ENCODE measurements around the gene LRCH1.

LRCH1 gene

GRCh38 chr13:46712524-46712923 is 159.6 kb downstream of the LRCH1 start:
- DNase-seq (ENCODE audit: low spot score) = no peak

GRCh38 chr13:46715363-46715762 is 162.4 kb downstream of the LRCH1 start:
- DNase-seq (ENCODE audit: low spot score) = no peak

GRCh38 chr13:46716821-46717220 is 163.9 kb downstream of the LRCH1 start:
- DNase-seq (ENCODE audit: low spot score) = no peak

- no peak for DNase-seq (ENCODE audit: low spot score)
These were observed 164.3 kb downstream of the LRCH1 start for GRCh38 chr13:46717275-46717674.

GRCh38 chr13:46717856-46718255 is 164.9 kb downstream of the LRCH1 start:
- no peak for DNase-seq (ENCODE audit: low spot score)

GRCh38 chr13:46720189-46720588 is 167.2 kb downstream of the LRCH1 start:
- DNase-seq (ENCODE audit: low spot score) = no peak

- DNase-seq (ENCODE audit: low spot score) = peak; percentile 68
These were observed 168.1 kb downstream of the LRCH1 start for GRCh38 chr13:46721054-46721453.

GRCh38 chr13:46726347-46726746 is 173.4 kb downstream of the LRCH1 start:
- no peak for DNase-seq (ENCODE audit: low spot score)

- DNase-seq (ENCODE audit: low spot score) = peak; percentile 53
These were observed 175.8 kb downstream of the LRCH1 start for GRCh38 chr13:46728777-46729176.

GRCh38 chr13:46731535-46731934 is 178.6 kb downstream of the LRCH1 start:
- DNase-seq (ENCODE audit: low spot score) = no peak

- no peak for DNase-seq (ENCODE audit: low spot score)
These were observed 182.5 kb downstream of the LRCH1 start for GRCh38 chr13:46735425-46735824.

- no peak for DNase-seq (ENCODE audit: low spot score)
These were observed 183.8 kb downstream of the LRCH1 start for GRCh38 chr13:46736541-46737310.

GRCh38 chr13:46738055-46738454 is 185.1 kb downstream of the LRCH1 start:
- DNase-seq (ENCODE audit: low spot score) = no peak

GRCh38 chr13:46738766-46739165 is 185.8 kb downstream of the LRCH1 start:
- DNase-seq (ENCODE audit: low spot score) = no peak

GRCh38 chr13:46739447-46740098 is 186.6 kb downstream of the LRCH1 start:
- DNase-seq (ENCODE audit: low spot score) = no peak

GRCh38 chr13:46743191-46743590 is 190.2 kb downstream of the LRCH1 start:
- no peak for DNase-seq (ENCODE audit: low spot score)

GRCh38 chr13:46745062-46745461 is 192.1 kb downstream of the LRCH1 start:
- no peak for DNase-seq (ENCODE audit: low spot score)

GRCh38 chr13:46745706-46746105 is 192.7 kb downstream of the LRCH1 start:
- no peak for DNase-seq (ENCODE audit: low spot score)

GRCh38 chr13:46747031-46747820 is 194.3 kb downstream of the LRCH1 start:
- no peak for DNase-seq (ENCODE audit: low spot score)

GRCh38 chr13:46748300-46748699 is 195.3 kb downstream of the LRCH1 start:
- DNase-seq (ENCODE audit: low spot score) = no peak

GRCh38 chr13:46749951-46750350 is 197.0 kb downstream of the LRCH1 start:
- no peak for DNase-seq (ENCODE audit: low spot score)

GRCh38 chr13:46751811-46752635 is 199.1 kb downstream of the LRCH1 start:
- DNase-seq (ENCODE audit: low spot score) = peak; percentile 65

Measured in NAMALWA (cell line).